Activated CD4-positive, alpha-beta T cell treated with anti-CD3 and anti-CD28 coated beads, Interleukin-2, amount 50 U/mL, for 1 hour (primary cell): ENCODE results near the gene VPS8.
"Not testable (repeated sequence)": the region's sequence is repeated elsewhere in the genome, so short reads cannot be mapped to it uniquely, and the experiment has no call there.

Experiments used
- DNase-seq: peaks from one replicate; pipeline ENCODE4 v3.0.0-alpha.2; 2020

Gene VPS8

GRCh38 chr3:185003876-185004275, 191.9 kb downstream of the VPS8 start:
- DNase-seq: not testable (repeated sequence)

GRCh38 chr3:185009650-185010049, 197.7 kb downstream of the VPS8 start:
- DNase-seq: no peak

GRCh38 chr3:185017584-185017983, 205.6 kb downstream of the VPS8 start:
- DNase-seq: not testable (repeated sequence)

GRCh38 chr3:185017996-185018395, 206.0 kb downstream of the VPS8 start:
- not testable (repeated sequence) for DNase-seq

- no peak for DNase-seq
Measured at GRCh38 chr3:185021256-185021655, 209.3 kb downstream of the VPS8 start.

GRCh38 chr3:185024406-185024805, 212.4 kb downstream of the VPS8 start:
- no peak for DNase-seq

GRCh38 chr3:185024966-185025365, 213.0 kb downstream of the VPS8 start:
- DNase-seq: no peak

- DNase-seq: no peak
Measured at GRCh38 chr3:185028121-185028520, 216.2 kb downstream of the VPS8 start.

- DNase-seq: no peak
Measured at GRCh38 chr3:185029086-185029485, 217.1 kb downstream of the VPS8 start.

GRCh38 chr3:185030399-185030798, 218.4 kb downstream of the VPS8 start:
- no peak for DNase-seq

GRCh38 chr3:185030951-185031350, 219.0 kb downstream of the VPS8 start:
- DNase-seq: no peak

- DNase-seq: no peak
Measured at GRCh38 chr3:185037801-185038200, 225.8 kb downstream of the VPS8 start.

- no peak for DNase-seq
Measured at GRCh38 chr3:185040425-185040824, 228.5 kb downstream of the VPS8 start.

GRCh38 chr3:185041540-185041939, 229.6 kb downstream of the VPS8 start:
- no peak for DNase-seq

GRCh38 chr3:185042312-185043050, 230.5 kb downstream of the VPS8 start:
- no peak for DNase-seq

GRCh38 chr3:185046164-185046515, 234.2 kb downstream of the VPS8 start:
- no peak for DNase-seq

- no peak for DNase-seq
Measured at GRCh38 chr3:185046603-185047002, 234.6 kb downstream of the VPS8 start.

- no peak for DNase-seq
Measured at GRCh38 chr3:185049710-185050109, 237.7 kb downstream of the VPS8 start.

- DNase-seq: no peak
Measured at GRCh38 chr3:185051801-185052200, 239.8 kb downstream of the VPS8 start.

GRCh38 chr3:185052631-185053030, 240.7 kb downstream of the VPS8 start:
- DNase-seq: no peak

GRCh38 chr3:185056908-185057307, 244.9 kb downstream of the VPS8 start:
- DNase-seq: no peak

GRCh38 chr3:185057829-185058228, 245.9 kb downstream of the VPS8 start:
- DNase-seq: no peak

GRCh38 chr3:185058796-185059195, 246.8 kb downstream of the VPS8 start:
- no peak for DNase-seq

- DNase-seq: no peak
Measured at GRCh38 chr3:185059766-185060165, 247.8 kb downstream of the VPS8 start.

- DNase-seq: no peak
Measured at GRCh38 chr3:185060655-185061054, 248.7 kb downstream of the VPS8 start.
